ENCODE measurements around the gene RABGEF1. TPM values are rescaled to one million over a fixed set of nuclear protein-coding genes. Genes with fewer than 3 reads are reported as not detected.

RABGEF1 gene
- 16.3 and 19.8 TPM in 2 replicates for total RNA-seq

DNA sequence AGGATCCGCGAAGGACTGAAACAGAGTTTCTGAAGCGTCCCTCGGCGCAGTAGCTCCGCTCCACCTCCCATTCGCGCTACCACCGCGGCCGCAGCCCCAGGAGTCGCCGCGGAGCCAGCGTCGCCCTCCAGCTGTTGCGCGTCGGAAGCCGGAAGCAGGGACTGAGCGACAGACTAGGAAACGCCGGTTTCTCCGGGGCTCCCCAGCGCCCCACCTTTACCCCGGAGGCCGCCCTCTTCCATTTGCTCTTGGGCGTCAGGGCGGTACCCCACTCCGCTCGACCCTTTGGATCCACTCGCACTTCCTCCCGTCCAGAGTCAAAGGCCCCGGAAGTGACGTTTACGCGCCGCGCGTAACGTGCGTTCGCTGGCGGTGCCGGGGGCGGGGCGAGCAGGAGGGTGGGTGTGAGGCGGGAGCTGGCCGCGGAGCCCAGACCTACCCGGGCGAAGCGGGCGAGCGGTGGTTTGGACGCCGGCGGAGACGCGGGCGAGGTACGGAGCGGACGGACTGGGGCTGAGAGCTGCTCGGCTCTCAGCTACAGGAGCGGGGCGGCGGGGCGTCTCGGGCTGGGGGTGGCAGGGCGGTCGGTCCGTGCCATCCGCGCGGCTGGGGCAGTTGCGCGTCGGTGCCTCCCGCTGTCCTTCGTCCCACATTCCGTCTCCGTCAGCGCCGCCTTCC, at the start of gene RABGEF1:
TSS of gene RABGEF1 (plus strand) at position 432 of the 678 bp plus-strand sequence. CDS start 31,167 bp downstream, outside the sequence.

Other genes starting within 250 kb of the RABGEF1 start
- gene KCTD7, start 111.9 kb upstream of the RABGEF1 start, total RNA-seq = 9.5 and 14.0 TPM in 2 replicates
- gene TMEM248, start 180.5 kb downstream of the RABGEF1 start, total RNA-seq = 65.8 and 72.0 TPM in 2 replicates

All from cardiac ventricle fibroblast (primary cell).